ENCODE results near the gene PCDH9. TPM values are rescaled to one million over a fixed set of nuclear protein-coding genes. Genes with fewer than 3 reads are reported as not detected.

Gene PCDH9
- total RNA-seq, 4 donors from 2014 or later, result 5.7 to 12.9 (median 6.8) TPM

DNA sequence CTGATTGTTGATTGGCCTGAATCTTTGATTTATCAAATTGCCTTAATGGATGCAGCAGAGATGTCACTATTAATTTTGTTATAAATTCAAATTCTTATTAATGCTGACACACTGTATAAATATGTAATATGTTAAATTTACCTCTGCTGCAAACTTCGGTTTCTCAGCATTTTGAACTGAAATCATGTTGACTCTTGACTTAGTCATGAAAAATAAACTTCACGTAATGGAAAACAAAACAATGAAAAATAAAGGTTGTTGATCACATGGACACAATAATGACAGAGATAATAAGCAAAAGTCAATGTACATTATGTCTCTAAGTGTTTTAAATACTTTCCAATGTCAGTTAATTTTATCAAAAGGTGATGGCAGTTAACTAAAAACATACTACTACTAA, 827.6 kb downstream of the PCDH9 start:
- TF ChIP-seq, protein P1, sequence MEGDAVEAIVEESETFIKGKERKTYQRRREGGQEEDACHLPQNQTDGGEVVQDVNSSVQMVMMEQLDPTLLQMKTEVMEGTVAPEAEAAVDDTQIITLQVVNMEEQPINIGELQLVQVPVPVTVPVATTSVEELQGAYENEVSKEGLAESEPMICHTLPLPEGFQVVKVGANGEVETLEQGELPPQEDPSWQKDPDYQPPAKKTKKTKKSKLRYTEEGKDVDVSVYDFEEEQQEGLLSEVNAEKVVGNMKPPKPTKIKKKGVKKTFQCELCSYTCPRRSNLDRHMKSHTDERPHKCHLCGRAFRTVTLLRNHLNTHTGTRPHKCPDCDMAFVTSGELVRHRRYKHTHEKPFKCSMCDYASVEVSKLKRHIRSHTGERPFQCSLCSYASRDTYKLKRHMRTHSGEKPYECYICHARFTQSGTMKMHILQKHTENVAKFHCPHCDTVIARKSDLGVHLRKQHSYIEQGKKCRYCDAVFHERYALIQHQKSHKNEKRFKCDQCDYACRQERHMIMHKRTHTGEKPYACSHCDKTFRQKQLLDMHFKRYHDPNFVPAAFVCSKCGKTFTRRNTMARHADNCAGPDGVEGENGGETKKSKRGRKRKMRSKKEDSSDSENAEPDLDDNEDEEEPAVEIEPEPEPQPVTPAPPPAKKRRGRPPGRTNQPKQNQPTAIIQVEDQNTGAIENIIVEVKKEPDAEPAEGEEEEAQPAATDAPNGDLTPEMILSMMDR (IDR thresholded peaks at IDR 0.05), result no peak
- no peak for DNase-seq (ENCODE audit: low spot score)
- no peak for ATAC-seq (ENCODE audit: low FRiP score)

DNA sequence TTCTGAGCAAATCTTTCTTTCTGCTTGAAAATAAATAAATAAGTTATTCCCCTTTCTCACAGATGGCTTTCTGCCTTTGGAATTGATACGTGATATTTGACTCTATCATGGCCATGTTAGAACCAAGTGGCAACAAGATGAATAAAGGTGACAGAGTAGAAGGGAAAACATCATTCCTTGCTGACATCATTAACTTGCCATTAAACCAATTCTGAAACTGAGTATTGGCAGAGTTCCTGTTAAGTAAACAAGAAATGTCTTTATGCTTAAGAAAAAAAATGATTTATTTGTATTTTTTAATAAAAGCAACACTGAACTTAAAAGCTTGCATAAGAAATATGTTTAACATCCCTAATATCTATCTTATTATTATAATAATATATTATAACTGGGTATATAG, 828.1 kb downstream of the PCDH9 start:
- ATAC-seq (ENCODE audit: low FRiP score), result no peak
- TF ChIP-seq, protein P1 (IDR thresholded peaks at IDR 0.05), result no peak

GRCh38 chr13:66400292-66400691, 829.8 kb downstream of the PCDH9 start:
- DNase-seq (ENCODE audit: low spot score) (no peak), ATAC-seq (ENCODE audit: low FRiP score) (no peak)
- TF ChIP-seq, protein P1 (IDR thresholded peaks at IDR 0.05), result no peak

More for the DNA sequence above, 828.1 kb downstream of the PCDH9 start:
- DNase-seq (ENCODE audit: low spot score), result no peak

DNA sequence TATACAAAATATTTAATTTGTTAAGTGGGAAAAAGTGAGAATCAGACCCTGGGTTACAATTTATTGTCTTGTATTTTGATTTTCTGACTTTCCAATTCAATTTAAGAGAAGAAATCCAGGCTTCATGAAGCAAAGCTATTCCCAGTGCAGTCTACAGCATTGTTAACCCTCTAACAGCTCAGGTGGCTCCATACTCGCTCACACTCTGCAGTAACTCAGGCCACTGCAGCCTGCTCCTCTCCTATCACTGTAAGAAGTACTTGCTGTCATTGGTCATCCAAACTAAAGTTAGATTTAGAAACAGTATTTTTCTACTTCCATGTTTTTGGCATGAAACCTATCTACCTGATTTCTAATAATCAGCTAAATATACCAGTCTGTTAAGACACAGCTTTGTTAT, 830.3 kb downstream of the PCDH9 start:
- ATAC-seq (ENCODE audit: low FRiP score) (no peak), DNase-seq (ENCODE audit: low spot score) (no peak)
- TF ChIP-seq, protein P1 (IDR thresholded peaks at IDR 0.05), result no peak

DNA sequence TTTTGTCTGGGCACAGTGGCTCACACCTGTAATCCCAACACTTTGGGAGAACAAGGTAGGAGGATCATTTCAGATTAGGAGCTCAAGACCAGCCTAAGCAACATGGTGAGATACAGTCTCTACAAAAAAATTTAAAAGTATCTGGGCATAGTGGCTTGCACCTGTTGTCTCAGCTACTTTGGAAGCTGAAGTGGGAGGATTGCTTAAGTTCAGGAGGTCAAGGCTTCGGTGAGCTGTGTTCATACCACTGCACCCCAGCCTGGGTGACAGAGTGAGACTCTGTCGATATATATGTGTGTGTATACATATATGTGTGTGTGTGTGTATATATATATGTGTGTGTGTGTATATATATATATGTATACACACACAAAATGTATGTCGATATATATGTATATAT, 833.0 kb downstream of the PCDH9 start:
- TF ChIP-seq, protein P1 (IDR thresholded peaks at IDR 0.05), result no peak

DNA sequence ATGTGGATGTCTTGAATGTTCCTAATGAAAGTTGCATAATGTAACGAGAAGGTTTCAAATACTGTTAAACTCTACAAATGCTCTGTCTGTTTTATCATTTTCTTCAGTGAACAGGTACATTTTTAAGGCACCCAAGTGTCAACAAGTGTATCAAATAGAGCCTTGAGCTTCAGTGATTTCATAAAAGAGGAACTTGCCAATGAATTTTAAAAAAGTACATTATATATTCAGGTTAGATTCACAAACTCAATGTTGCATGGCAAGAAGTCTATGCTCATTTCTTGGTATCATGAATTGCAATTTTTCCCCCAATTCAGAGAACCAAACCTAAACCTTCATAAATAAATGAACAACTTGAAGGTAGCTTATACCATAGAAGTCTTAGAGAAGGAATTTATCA, 838.8 kb downstream of the PCDH9 start:
- no peak for DNase-seq (ENCODE audit: low spot score)
- TF ChIP-seq, protein P1 (IDR thresholded peaks at IDR 0.05), result no peak
- no peak for ATAC-seq (ENCODE audit: low FRiP score)

More for the DNA sequence above, 833.0 kb downstream of the PCDH9 start:
- no peak for ATAC-seq (ENCODE audit: low FRiP score)
- DNase-seq (ENCODE audit: low spot score), result no peak

GRCh38 chr13:66378894-66379293, 851.2 kb downstream of the PCDH9 start:
- TF ChIP-seq, protein P1 (IDR thresholded peaks at IDR 0.05), result no peak
- DNase-seq (ENCODE audit: low spot score) (no peak), ATAC-seq (ENCODE audit: low FRiP score) (no peak)

Data from omental fat pad (tissue), 4 donors.